OCI-LY7 (cell line): ENCODE results near the gene UBE2Q2.

Source experiments
- EZH2phosphoT487 ChIP-seq: fragments of 200-600 bp; sonication (generic); IDR thresholded peaks from 2 replicates; pipeline ENCODE4 v1.6.1; 2018; ENCODE audit warnings: low read depth, borderline replicate concordance, mild to moderate bottlenecking, mixed run types, antibody characterized with exemption, low read length, moderate library complexity, mixed read lengths
- TF ChIP-seq, protein P1 (sequence below): fragments of 200-600 bp; sonication (generic); conservative IDR thresholded peaks from 2 replicates; pipeline ENCODE4 v1.5.1; 2014; ENCODE audit warnings: mild to moderate bottlenecking, antibody characterized with exemption, low read length, moderate library complexity, mixed read lengths

DNA sequence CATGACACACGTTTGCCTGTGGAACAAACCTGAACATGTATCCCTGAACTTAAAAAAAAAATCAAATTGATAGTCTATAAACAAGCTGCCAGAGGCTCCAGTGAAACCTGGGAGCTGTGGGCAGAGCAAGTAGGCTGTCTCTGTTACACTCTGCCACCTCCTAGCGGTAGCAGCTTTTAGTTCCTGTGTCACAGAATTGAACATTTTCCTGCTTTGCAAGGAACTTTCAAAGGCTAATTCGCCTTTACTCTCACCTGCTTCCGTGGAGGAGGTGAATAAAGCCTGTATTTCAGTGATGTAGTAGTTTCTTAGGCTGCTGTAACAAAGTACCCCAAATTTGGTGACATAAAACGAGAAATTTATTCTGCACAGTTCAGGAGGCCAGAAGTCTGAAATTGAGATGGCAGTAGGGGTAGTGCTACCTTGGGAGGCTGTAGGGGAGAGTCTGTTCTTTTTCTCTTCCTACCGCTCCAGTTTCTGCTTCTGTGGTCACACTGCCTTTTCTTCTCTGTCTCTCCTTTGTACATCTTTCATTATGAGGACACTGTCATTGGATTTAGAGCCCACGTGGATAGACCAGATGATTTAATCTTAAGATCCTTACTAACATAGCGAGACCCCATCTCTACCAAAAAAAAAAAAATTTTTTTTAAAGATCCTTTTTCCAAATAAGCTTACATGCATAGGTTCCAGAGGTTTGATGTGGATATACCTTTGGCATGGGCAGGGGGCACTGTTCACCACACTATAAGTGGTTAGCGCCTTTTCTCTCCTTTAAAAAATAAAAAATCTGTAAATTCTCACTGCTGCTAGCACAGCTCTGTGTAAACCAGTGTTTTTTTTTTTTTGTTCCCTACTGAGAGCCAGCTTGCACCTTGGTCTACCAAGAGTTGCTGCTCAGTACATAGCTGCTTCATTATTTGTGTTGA lies 85.7 kb downstream of the UBE2Q2 start:
- TF ChIP-seq, protein P1, sequence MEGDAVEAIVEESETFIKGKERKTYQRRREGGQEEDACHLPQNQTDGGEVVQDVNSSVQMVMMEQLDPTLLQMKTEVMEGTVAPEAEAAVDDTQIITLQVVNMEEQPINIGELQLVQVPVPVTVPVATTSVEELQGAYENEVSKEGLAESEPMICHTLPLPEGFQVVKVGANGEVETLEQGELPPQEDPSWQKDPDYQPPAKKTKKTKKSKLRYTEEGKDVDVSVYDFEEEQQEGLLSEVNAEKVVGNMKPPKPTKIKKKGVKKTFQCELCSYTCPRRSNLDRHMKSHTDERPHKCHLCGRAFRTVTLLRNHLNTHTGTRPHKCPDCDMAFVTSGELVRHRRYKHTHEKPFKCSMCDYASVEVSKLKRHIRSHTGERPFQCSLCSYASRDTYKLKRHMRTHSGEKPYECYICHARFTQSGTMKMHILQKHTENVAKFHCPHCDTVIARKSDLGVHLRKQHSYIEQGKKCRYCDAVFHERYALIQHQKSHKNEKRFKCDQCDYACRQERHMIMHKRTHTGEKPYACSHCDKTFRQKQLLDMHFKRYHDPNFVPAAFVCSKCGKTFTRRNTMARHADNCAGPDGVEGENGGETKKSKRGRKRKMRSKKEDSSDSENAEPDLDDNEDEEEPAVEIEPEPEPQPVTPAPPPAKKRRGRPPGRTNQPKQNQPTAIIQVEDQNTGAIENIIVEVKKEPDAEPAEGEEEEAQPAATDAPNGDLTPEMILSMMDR, result peak; percentile 83
- TF ChIP-seq EZH2phosphoT487, result no peak
